Trophoblast cell (in vitro differentiated cells and primary cell): ENCODE results near the gene NOM1.
A peak's percentile ranks its signal among the peaks of the same experiment; 100 is the strongest.
"Not testable (repeated sequence)": the region's sequence is repeated elsewhere in the genome, so short reads cannot be mapped to it uniquely, and the experiment has no call there.

Experiments used
- DNase-seq, 2 donors: peaks; one replicate each; pipeline ENCODE4 v3.0.0-alpha.2; 2016
- H2AFZ ChIP-seq: 2 replicates; pipeline ENCODE4 v1.6.1; 2013; ENCODE audit warnings: low read length, moderate library complexity, mild to moderate bottlenecking; ENCODE audit not compliant: insufficient read depth, poor library complexity
- H2AK5ac ChIP-seq: 2 replicates; pipeline ENCODE4 v1.6.1; 2013; ENCODE audit warnings: mild to moderate bottlenecking, low read length
- H2BK120ac ChIP-seq: 2 replicates; pipeline ENCODE4 v1.6.1; 2013; ENCODE audit warnings: low read length, mild to moderate bottlenecking, moderate library complexity; ENCODE audit not compliant: insufficient read depth, poor library complexity
- H2BK12ac ChIP-seq: 2 replicates; pipeline ENCODE4 v1.6.1; 2013; ENCODE audit warnings: mild to moderate bottlenecking, low read length, moderate library complexity
- H2BK5ac ChIP-seq: 2 replicates; pipeline ENCODE4 v1.6.1; 2013; ENCODE audit warnings: low read length, low read depth, moderate library complexity, mild to moderate bottlenecking; ENCODE audit not compliant: poor library complexity
- H3K14ac ChIP-seq: 2 replicates; pipeline ENCODE4 v1.6.1; 2013; ENCODE audit warnings: mild to moderate bottlenecking, low read length
- H3K18ac ChIP-seq: 2 replicates; pipeline ENCODE4 v1.6.1; 2013; ENCODE audit warnings: mild to moderate bottlenecking, low read length
- H3K23ac ChIP-seq: 2 replicates; pipeline ENCODE4 v1.6.1; 2013; ENCODE audit warnings: low read length
- H3K27ac ChIP-seq: 2 replicates; pipeline ENCODE4 v1.5.1; 2013; ENCODE audit warnings: low read depth, mild to moderate bottlenecking, inconsistent platforms, low read length, moderate library complexity
- H3K27me3 ChIP-seq: 2 replicates; pipeline ENCODE4 v1.6.1; 2013; ENCODE audit warnings: inconsistent platforms, mild to moderate bottlenecking, low read length, moderate library complexity; ENCODE audit not compliant: insufficient read depth
- H3K36me3 ChIP-seq, 2 experiments: 1 replicate in 1 of 2; 2 replicates in 1 of 2; pipeline ENCODE4 v1.6.1; 2013; ENCODE audit warnings: low read length in 2 of 2, mild to moderate bottlenecking in 2 of 2, moderate library complexity in 1 of 2; ENCODE audit not compliant: insufficient read depth in 2 of 2, control insufficient read depth in 1 of 2
- H3K4ac ChIP-seq: 2 replicates; pipeline ENCODE4 v1.6.1; 2013; ENCODE audit warnings: low read depth, mild to moderate bottlenecking, low read length, moderate library complexity
- H3K4me1 ChIP-seq, 2 experiments: 1 replicate in 1 of 2; 2 replicates in 1 of 2; pipeline ENCODE4 v1.6.1; 2013; ENCODE audit warnings: low read length in 2 of 2, mild to moderate bottlenecking in 2 of 2, moderate library complexity in 1 of 2; ENCODE audit not compliant: insufficient read depth in 2 of 2, control insufficient read depth in 1 of 2
- H3K4me2 ChIP-seq: 2 replicates; pipeline ENCODE4 v1.6.1; 2013; ENCODE audit warnings: inconsistent platforms, mild to moderate bottlenecking, low read length, moderate library complexity
- H3K4me3 ChIP-seq: 2 replicates; pipeline ENCODE4 v1.5.1; 2013; ENCODE audit warnings: mild to moderate bottlenecking, low read depth, low read length, inconsistent platforms
- H3K79me1 ChIP-seq: one replicate; pipeline ENCODE4 v1.6.1; 2013; ENCODE audit warnings: low read length
- H3K79me2 ChIP-seq: 2 replicates; pipeline ENCODE4 v1.6.1; 2013; ENCODE audit warnings: low read length, mild to moderate bottlenecking; ENCODE audit not compliant: control insufficient read depth, insufficient read depth, poor library complexity
- H3K9ac ChIP-seq: 2 replicates; pipeline ENCODE4 v1.6.1; 2013; ENCODE audit warnings: mild to moderate bottlenecking, low read length
- H3K9me3 ChIP-seq: 2 replicates; pipeline ENCODE4 v1.6.1; 2013; ENCODE audit warnings: low read depth, mild to moderate bottlenecking, control low read depth, inconsistent platforms, low read length; ENCODE audit not compliant: insufficient read depth
- H4K12ac ChIP-seq: 2 replicates; pipeline ENCODE4 v1.6.1; 2013; ENCODE audit warnings: low read depth, mild to moderate bottlenecking, low read length, moderate library complexity
- H4K8ac ChIP-seq: 2 replicates; pipeline ENCODE4 v1.6.1; 2013; ENCODE audit warnings: low read depth, mild to moderate bottlenecking, low read length, moderate library complexity
- H4K91ac ChIP-seq: one replicate; pipeline ENCODE4 v1.6.1; 2013; ENCODE audit warnings: low read depth, mild to moderate bottlenecking, low read length, moderate library complexity
- WGBS: extraction: QIAGEN DNeasy Blood & Tissue Kit; methylation state at CpG from one replicate; pipeline ENCODE4 v1.1.7; 2013; ENCODE audit warnings: missing lambda C conversion rate; ENCODE audit not compliant: insufficient read length, insufficient coverage; ENCODE audit errors: extremely low coverage; 5-methylcytosine and 5-hydroxymethylcytosine counted together

The NOM1 gene

DNA sequence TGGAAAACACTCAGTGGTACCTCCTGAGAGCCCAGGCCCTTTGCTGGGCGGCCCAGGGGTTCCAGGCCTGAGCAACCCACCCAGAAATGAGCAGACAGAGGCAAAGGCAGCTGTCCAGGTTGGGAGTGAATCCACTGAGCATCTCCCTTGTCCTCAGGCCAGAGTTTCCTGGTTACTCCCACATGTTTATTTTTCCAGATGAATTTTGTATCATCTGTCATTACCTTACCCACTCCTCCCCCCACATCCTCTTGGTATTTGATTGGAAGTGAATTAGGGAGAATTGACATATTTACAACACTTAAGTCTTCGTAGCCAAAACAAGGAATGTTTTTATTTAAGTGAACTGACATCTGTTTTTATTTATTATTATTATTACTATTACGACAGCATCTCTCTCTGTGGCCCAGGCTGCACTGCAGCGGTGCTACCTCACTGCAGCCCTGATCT lies 43.3 kb upstream of the NOM1 start:
- no peak overlapping the region for H3K4me3 ChIP-seq
- H3K27me3 ChIP-seq = peaks cover 4% of the 10 kb centered on the region
- no peaks in the 10 kb centered on the region for H3K9me3 ChIP-seq
- H2AFZ ChIP-seq = no peak overlapping the region
- H3K4me1 ChIP-seq = peaks cover 3 to 4% of the 10 kb centered on the region in 2 experiments
- no CpG with 5 or more reads among the region's 4 CpGs for WGBS
- H3K4ac ChIP-seq = no peak overlapping the region
- H4K91ac ChIP-seq = no peak overlapping the region
- no peak overlapping the region for H2BK12ac ChIP-seq
- no peak overlapping the region for H3K23ac ChIP-seq
- H3K79me1 ChIP-seq = no peaks in the 10 kb centered on the region
- H3K14ac ChIP-seq = no peak overlapping the region
- no peak for DNase-seq
- H4K12ac ChIP-seq = no peak overlapping the region
- no peak overlapping the region for H3K18ac ChIP-seq
- H2AK5ac ChIP-seq = no peak overlapping the region
- no peaks in the 10 kb centered on the region for H3K36me3 ChIP-seq
- H2BK5ac ChIP-seq = no peak overlapping the region
- no peak overlapping the region for H3K9ac ChIP-seq
- H3K4me2 ChIP-seq = no peak overlapping the region
- H4K8ac ChIP-seq = no peak overlapping the region
- H2BK120ac ChIP-seq = no peak overlapping the region
- no peaks in the 10 kb centered on the region for H3K79me2 ChIP-seq
- no peak overlapping the region for H3K27ac ChIP-seq

DNA sequence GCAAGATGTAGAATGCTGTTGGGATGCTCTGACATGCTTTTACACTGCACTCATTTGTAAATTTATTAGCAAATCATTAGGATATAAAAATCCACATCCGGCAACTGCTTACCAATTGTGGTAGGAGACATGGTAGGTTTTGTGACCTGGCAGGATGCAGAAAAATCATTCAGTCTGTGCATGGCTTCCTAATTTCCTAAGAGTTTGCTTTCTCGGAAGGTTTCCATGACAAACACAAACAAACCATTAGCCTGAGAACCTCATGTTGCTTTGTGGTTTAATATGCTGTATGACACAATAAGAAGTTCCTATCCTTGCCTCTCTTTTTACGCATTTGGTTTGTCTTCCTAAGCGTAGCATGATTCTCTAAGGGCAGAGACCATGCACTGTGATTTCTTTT lies 41.9 kb upstream of the NOM1 start:
- Histone ChIP-seq H3K4me1 (peaks cover 3 to 4% of the 10 kb centered on the region in 2 experiments), H4K8ac (no peak overlapping the region), H3K23ac (no peak overlapping the region), H3K27me3 (peaks cover 4% of the 10 kb centered on the region), H4K12ac (no peak overlapping the region), H3K14ac (no peak overlapping the region), H3K9ac (no peak overlapping the region), H3K4me2 (no peak overlapping the region), H2AFZ (no peak overlapping the region), H2AK5ac (no peak overlapping the region), H2BK12ac (no peak overlapping the region), H3K79me1 (no peaks in the 10 kb centered on the region), H4K91ac (no peak overlapping the region), H3K4me3 (no peak overlapping the region), H3K9me3 (no peaks in the 10 kb centered on the region), H2BK5ac (no peak overlapping the region), H3K18ac (no peak overlapping the region), H3K79me2 (no peaks in the 10 kb centered on the region), H3K27ac (no peak overlapping the region), H3K36me3 (no peaks in the 10 kb centered on the region), H2BK120ac (no peak overlapping the region), H3K4ac (no peak overlapping the region)
- no CpG with 5 or more reads among the region's 4 CpGs for WGBS
- DNase-seq = peak in 1 of 2 donors; percentile 51

- H3K23ac ChIP-seq, H3K4me2 ChIP-seq, H3K9me3 ChIP-seq, H4K8ac ChIP-seq, H3K4ac ChIP-seq, H4K91ac ChIP-seq, H3K18ac ChIP-seq, H3K9ac ChIP-seq, H3K14ac ChIP-seq, DNase-seq, H4K12ac ChIP-seq, H3K4me1 ChIP-seq, H2BK120ac ChIP-seq, H3K79me1 ChIP-seq, H3K36me3 ChIP-seq, H3K27ac ChIP-seq, H2BK5ac ChIP-seq, H3K27me3 ChIP-seq, H3K4me3 ChIP-seq, H2BK12ac ChIP-seq, H2AFZ ChIP-seq, H3K79me2 ChIP-seq, H2AK5ac ChIP-seq: not testable (repeated sequence)
- WGBS = no CpG with 5 or more reads among the region's 3 CpGs
Measured at GRCh38 chr7:156909574-156910252, 39.8 kb upstream of the NOM1 start.

GRCh38 chr7:156918635-156919034 lies 30.9 kb upstream of the NOM1 start:
- no peak overlapping the region for H2AK5ac ChIP-seq

More at GRCh38 chr7:156918635-156919034, 30.9 kb upstream of the NOM1 start:
- Histone ChIP-seq H3K18ac (no peak overlapping the region), H3K23ac (no peak overlapping the region), H3K36me3 (no peaks in the 10 kb centered on the region), H3K4me2 (no peak overlapping the region), H2AFZ (no peak overlapping the region), H2BK5ac (no peak overlapping the region), H2BK12ac (no peak overlapping the region), H4K8ac (no peak overlapping the region), H3K4me1 (peaks cover 9 to 19% of the 10 kb centered on the region in 2 experiments), H3K4ac (no peak overlapping the region), H3K14ac (no peak overlapping the region), H3K79me2 (no peaks in the 10 kb centered on the region), H3K9me3 (peaks cover 4% of the 10 kb centered on the region), H3K4me3 (no peak overlapping the region), H4K91ac (no peak overlapping the region), H3K27ac (no peak overlapping the region), H3K9ac (no peak overlapping the region), H4K12ac (no peak overlapping the region), H3K27me3 (no peaks in the 10 kb centered on the region), H3K79me1 (peaks cover 1% of the 10 kb centered on the region), H2BK120ac (no peak overlapping the region)
- no peak for DNase-seq
- no CpG with 5 or more reads among the region's 1 CpG for WGBS
